B cell (primary cell): ENCODE data around the gene SDSL. TPM values are rescaled to one million over a fixed set of nuclear protein-coding genes. Genes with fewer than 3 reads are reported as not detected.

Source experiments
- ATAC-seq: fragments of 200-7000 bp; cut with Tn5 transposase; one replicate; pipeline ENCODE4 v1.10.0; 2021; ENCODE audit warnings: low read depth, mild to moderate bottlenecking, moderate number of reproducible peaks, moderate library complexity
- CTCF ChIA-PET: fragments of 350-600 bp; sonication (Branson Sonifier 250); formaldehyde crosslinking; loops from one replicate; lab custom pipeline; 2021; ENCODE audit warnings: antibody characterized with exemption, inconsistent platforms; lab: Charles Lee
- POLR2A ChIA-PET: fragments of 350-600 bp; sonication (Branson Sonifier 250); formaldehyde crosslinking; loops from one replicate; lab custom pipeline; 2021; ENCODE audit warnings: antibody characterized with exemption; lab: Charles Lee
- DNase-seq: peaks from one replicate; pipeline ENCODE4 v3.0.0; 2013
- H2AFZ ChIP-seq: 2 replicates; pipeline ENCODE4 v1.6.1; 2012; ENCODE audit warnings: mild to moderate bottlenecking, low read depth, low read length; ENCODE audit not compliant: insufficient read depth, poor library complexity, severe bottlenecking
- H3K27ac ChIP-seq, 2 donors: 1 replicate in 1 of 2; 2 replicates in 1 of 2; pipeline ENCODE4 v1.5.1; 2012 to 2013; ENCODE audit warnings: low read length in 2 of 2, mild to moderate bottlenecking in 2 of 2, moderate library complexity in 1 of 2
- H3K27me3 ChIP-seq, 4 experiments: fragments of 200-600 bp in 1 of 4; sonication (generic) in 1 of 4; replicated peaks in 1 of 4; 1 replicate in 2 of 4; 2 replicates in 2 of 4; pipeline versions ENCODE4 v1.6.1 to v1.7.0; 2013 to 2016; ENCODE audit warnings: low read length in 3 of 4, mild to moderate bottlenecking in 2 of 4, mixed read lengths in 1 of 4, moderate library complexity in 1 of 4; ENCODE audit not compliant: insufficient read depth in 4 of 4, control insufficient read depth in 3 of 4; ENCODE audit errors: control extremely low read depth in 1 of 4
- H3K36me3 ChIP-seq, 2 experiments: replicated peaks in 1 of 2; 1 replicate in 1 of 2; 2 replicates in 1 of 2; pipeline versions ENCODE4 v1.6.1 to v1.7.1; 2013; ENCODE audit warnings: low read length in 1 of 2; ENCODE audit not compliant: insufficient read depth in 2 of 2, control insufficient read depth in 1 of 2; ENCODE audit errors: control extremely low read depth in 1 of 2, extremely low read depth in 1 of 2
- H3K4me1 ChIP-seq, 2 donors: fragments of 200-600 bp in 1 of 2; sonication (generic) in 1 of 2; 1 replicate in 1 of 2; 2 replicates in 1 of 2; pipeline versions ENCODE4 v1.5.1 to v1.6.1; 2013 to 2017; ENCODE audit warnings: low read length in 2 of 2; ENCODE audit not compliant: control insufficient read depth in 2 of 2, insufficient read depth in 2 of 2
- H3K4me2 ChIP-seq: replicated peaks from 2 replicates; pipeline ENCODE3; 2012; ENCODE audit warnings: mild to moderate bottlenecking, low read depth, low read length; ENCODE audit not compliant: poor library complexity, severe bottlenecking
- H3K4me3 ChIP-seq, 5 experiments: fragments of 200-600 bp in 1 of 5; sonication (generic) in 1 of 5; 1 replicate in 3 of 5; 2 replicates in 2 of 5; pipeline versions ENCODE4 v1.5.1 to v1.7.0; 2011 to 2016; ENCODE audit warnings: low read length in 4 of 5, mild to moderate bottlenecking in 4 of 5, low read depth in 2 of 5, control low read depth in 1 of 5, moderate library complexity in 1 of 5; ENCODE audit not compliant: insufficient read depth in 1 of 5; ENCODE audit errors: control extremely low read depth in 1 of 5, extremely low read depth in 1 of 5
- H3K79me2 ChIP-seq: fragments of 200-600 bp; sonication (generic); one replicate; pipeline ENCODE4 v1.6.0; 2016; ENCODE audit warnings: low read length; ENCODE audit not compliant: control insufficient read depth, insufficient read depth
- H3K9ac ChIP-seq: fragments of 200-600 bp; sonication (generic); 2 replicates; pipeline ENCODE4 v1.6.1; 2017; ENCODE audit warnings: mild to moderate bottlenecking, low read length, moderate library complexity
- H3K9me3 ChIP-seq, 3 donors: one replicate each; pipeline versions ENCODE4 v1.6.1 to v1.7.1; 2013; ENCODE audit warnings: low read length in 2 of 3; ENCODE audit not compliant: control insufficient read depth in 2 of 3, insufficient read depth in 1 of 3; ENCODE audit errors: control extremely low read depth in 1 of 3
- H4K20me1 ChIP-seq: 2 replicates; pipeline ENCODE4 v1.6.0; 2012; ENCODE audit warnings: mild to moderate bottlenecking, low read length; ENCODE audit not compliant: insufficient read depth, control insufficient read depth, poor library complexity, severe bottlenecking
- H3K27ac Mint-ChIP-seq: one replicate; pipeline ENCODE4 v1.8.0; 2021; ENCODE audit warnings: mixed read lengths
- H3K27me3 Mint-ChIP-seq: one replicate; pipeline ENCODE4 v1.8.0; 2021; ENCODE audit warnings: mixed read lengths
- H3K4me1 Mint-ChIP-seq: one replicate; pipeline ENCODE4 v1.8.0; 2021; ENCODE audit warnings: mixed read lengths
- H3K4me3 Mint-ChIP-seq: one replicate; pipeline ENCODE4 v1.8.0; 2021; ENCODE audit warnings: mixed read lengths
- H3K9me3 Mint-ChIP-seq: one replicate; pipeline ENCODE4 v1.8.0; 2022; ENCODE audit warnings: mixed read lengths; ENCODE audit not compliant: insufficient read depth
- EZH2 ChIP-seq: IDR thresholded peaks from 2 replicates; pipeline ENCODE4 v1.6.1; 2012; ENCODE audit warnings: borderline replicate concordance, low read depth, mild to moderate bottlenecking, moderate library complexity, low read length; ENCODE audit not compliant: insufficient read depth, poor library complexity, severe bottlenecking
- WGBS: methylation state at CpG from one replicate; pipeline ENCODE4 v1.1.5; 2013; ENCODE audit warnings: missing lambda C conversion rate; ENCODE audit not compliant: insufficient coverage; 5-methylcytosine and 5-hydroxymethylcytosine counted together
- intact Hi-C: fragments of 100-400 bp; cut with micrococcal nuclease; formaldehyde crosslinking; loops from one replicate; pipeline ENCODE4 v1.10.0; 2022
- polyA plus RNA-seq: library from polyadenylated mRNA; depleted of rRNA; stranded (reverse); fragments of >200 nt; gene quantifications from 2 replicates; pipeline ENCODE4 v1.2.3, GENCODE V29; 2012
- total RNA-seq, 2 donors: library from RNA; stranded (reverse); fragments of 120-200 nt in 1 of 2; gene quantifications; 1 replicate in 1 of 2; 2 replicates in 1 of 2; pipeline versions ENCODE4 v1.2.3 to v1.2.4, GENCODE V29; 2013 to 2022
- TF ChIP-seq, protein P1 (sequence below): fragments of 200-600 bp; IDR thresholded peaks from one replicate; pipeline ENCODE4 v1.8.0; 2022; ENCODE audit warnings: antibody characterized with exemption, mild to moderate bottlenecking

The SDSL gene
- total and polyA plus RNA-seq, 2 donors (not counting 1 experiment from before 2014, with no cell fraction given) = 0.15 to 0.64 TPM

- 10% methylated on average over 56 of the region's 57 CpGs for WGBS
- Histone ChIP-seq H3K79me2 (no peaks in the 10 kb centered on the region), H4K20me1 (no peaks in the 10 kb centered on the region), H3K4me3 (peak overlapping the region in 1 of 5 experiments; percentile 46), H3K4me2 (peak overlapping the region; percentile 68), H3K9ac (no peak overlapping the region), H3K36me3 (no peaks in the 10 kb centered on the region), H3K27me3 (peaks cover 0 to 86% (median 57%) of the 10 kb centered on the region in 4 experiments), H3K27ac (no peak overlapping the region), H3K4me1 (peaks cover 52 to 56% of the 10 kb centered on the region in 2 donors), H3K9me3 (peaks cover 0 to 48% (median 1%) of the 10 kb centered on the region in 3 donors), H2AFZ (peak overlapping the region; percentile 44)
- TF ChIP-seq EZH2 = no peak
- TF ChIP-seq, protein P1, sequence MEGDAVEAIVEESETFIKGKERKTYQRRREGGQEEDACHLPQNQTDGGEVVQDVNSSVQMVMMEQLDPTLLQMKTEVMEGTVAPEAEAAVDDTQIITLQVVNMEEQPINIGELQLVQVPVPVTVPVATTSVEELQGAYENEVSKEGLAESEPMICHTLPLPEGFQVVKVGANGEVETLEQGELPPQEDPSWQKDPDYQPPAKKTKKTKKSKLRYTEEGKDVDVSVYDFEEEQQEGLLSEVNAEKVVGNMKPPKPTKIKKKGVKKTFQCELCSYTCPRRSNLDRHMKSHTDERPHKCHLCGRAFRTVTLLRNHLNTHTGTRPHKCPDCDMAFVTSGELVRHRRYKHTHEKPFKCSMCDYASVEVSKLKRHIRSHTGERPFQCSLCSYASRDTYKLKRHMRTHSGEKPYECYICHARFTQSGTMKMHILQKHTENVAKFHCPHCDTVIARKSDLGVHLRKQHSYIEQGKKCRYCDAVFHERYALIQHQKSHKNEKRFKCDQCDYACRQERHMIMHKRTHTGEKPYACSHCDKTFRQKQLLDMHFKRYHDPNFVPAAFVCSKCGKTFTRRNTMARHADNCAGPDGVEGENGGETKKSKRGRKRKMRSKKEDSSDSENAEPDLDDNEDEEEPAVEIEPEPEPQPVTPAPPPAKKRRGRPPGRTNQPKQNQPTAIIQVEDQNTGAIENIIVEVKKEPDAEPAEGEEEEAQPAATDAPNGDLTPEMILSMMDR = no peak
- ChIA-PET CTCF (no interaction called here), POLR2A (no interaction called here)
- Mint-ChIP-seq H3K27me3 (peaks cover 60% of the 10 kb centered on the region), H3K27ac (no peak overlapping the region), H3K4me1 (peaks cover 38% of the 10 kb centered on the region), H3K4me3 (peak overlapping the region; percentile 68), H3K9me3 (no peaks in the 10 kb centered on the region)
- ATAC-seq = no peak
- DNase-seq = peak; percentile 44
- intact Hi-C loops = no loop called here
Observed at GRCh38 chr12:113463746-113464451, 41.7 kb downstream of the SDSL start.

DNA sequence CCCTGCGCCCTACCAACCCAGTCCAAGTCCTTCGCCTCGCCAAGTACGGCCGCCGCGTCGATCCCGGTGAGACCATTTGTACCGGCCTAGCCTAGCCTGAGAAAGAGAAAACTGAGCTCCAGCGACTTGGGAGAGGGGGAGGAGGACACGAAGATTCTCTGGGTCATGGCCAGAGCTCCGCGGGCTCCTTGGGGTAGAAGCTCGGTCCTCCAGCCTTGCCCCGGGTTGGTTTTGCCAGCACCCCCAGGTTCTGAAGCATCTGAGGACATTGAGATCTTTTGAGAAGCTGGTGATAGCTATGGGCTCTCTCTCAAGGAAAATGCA, 42.2 kb downstream of the SDSL start:
- intact Hi-C loops = no loop called here
- DNase-seq = peak; percentile 42
- POLR2A ChIA-PET = no interaction called here
- no peaks in the 10 kb centered on the region for H4K20me1 ChIP-seq
- peaks cover 52 to 61% of the 10 kb centered on the region in 2 donors for H3K4me1 ChIP-seq
- H3K27me3 ChIP-seq = peaks cover 0 to 86% (median 60%) of the 10 kb centered on the region in 4 experiments
- H3K79me2 ChIP-seq = no peaks in the 10 kb centered on the region
- Mint-ChIP-seq H3K27me3 (peaks cover 56% of the 10 kb centered on the region), H3K27ac (no peak overlapping the region), H3K4me1 (peaks cover 38% of the 10 kb centered on the region), H3K4me3 (peak overlapping the region; percentile 26), H3K9me3 (no peaks in the 10 kb centered on the region)
- H3K4me3 ChIP-seq = no peak overlapping the region
- no peak for TF ChIP-seq EZH2
- TF ChIP-seq, protein P1 = no peak
- no peak overlapping the region for H3K27ac ChIP-seq
- 3% methylated on average over 15 of the region's 16 CpGs for WGBS
- peaks cover 0 to 53% (median 1%) of the 10 kb centered on the region in 3 donors for H3K9me3 ChIP-seq
- H3K4me2 ChIP-seq = peak overlapping the region; percentile 68
- no peak overlapping the region for H2AFZ ChIP-seq
- H3K9ac ChIP-seq = no peak overlapping the region
- H3K36me3 ChIP-seq = no peaks in the 10 kb centered on the region
- ATAC-seq = no peak
- CTCF ChIA-PET = no interaction called here
